ENCODE results near the gene SIAH3.
"Not testable (repeated sequence)": the region's sequence is repeated elsewhere in the genome, so short reads cannot be mapped to it uniquely, and the experiment has no call there.

Gene SIAH3

DNA sequence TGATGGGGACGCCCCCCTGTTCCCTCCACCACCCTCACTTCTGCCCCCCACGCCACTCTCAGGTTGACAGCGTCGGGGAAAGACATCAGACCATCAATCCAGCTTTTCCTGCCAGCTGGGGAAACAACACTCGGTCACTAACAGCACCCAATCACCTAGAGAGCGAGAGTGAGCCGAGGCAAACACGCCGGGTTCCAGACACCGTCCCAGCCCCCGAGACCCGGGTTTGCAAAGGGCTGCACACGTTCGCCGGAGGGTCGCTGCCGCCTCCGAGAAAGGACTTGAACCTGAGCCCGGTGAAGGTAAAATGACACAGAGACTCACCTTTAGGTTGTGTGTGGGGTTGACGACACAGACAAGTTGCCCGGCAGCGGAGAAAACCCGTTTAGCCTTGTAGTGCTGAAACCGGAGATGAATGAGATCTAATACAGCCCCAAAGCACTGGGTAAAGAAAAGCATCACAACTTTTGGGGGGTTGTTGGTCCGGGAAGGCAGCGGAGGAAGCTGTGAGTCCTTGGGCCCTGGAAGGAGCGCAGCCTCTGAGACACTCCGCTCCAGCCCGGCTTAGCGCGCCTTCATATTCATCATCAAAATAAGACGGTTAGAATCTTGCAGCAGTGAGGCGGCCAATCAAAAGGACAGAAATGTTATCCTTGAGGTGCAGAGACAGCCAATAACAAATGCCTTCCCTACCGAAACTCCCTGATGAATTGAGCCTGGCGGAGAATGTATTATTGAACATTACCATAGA is at the start of gene SIAH3:
Gene SIAH3 (minus strand): TSS at position 583 of the 751 bp plus-strand sequence. CDS start 124 bp downstream, at position 459.
- DNase-seq = no peak

DNA sequence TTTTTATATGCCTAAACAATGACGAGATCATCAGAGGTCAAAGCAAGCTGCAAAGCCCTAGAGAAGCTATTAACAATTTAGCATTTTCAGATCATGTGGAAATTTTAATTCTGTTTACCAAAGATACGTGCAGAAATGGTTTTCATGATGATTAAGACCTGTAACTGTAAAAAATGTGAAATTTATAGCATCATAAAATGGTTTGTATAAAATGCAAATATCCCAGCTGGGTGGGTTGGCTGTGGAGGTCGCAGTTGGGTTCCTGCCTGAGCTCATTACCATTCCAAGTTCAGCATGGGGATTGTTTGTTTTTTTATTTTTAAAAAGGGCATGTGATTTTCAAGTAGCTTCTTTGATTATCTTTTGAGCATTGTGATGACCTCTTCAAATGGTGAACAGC is 47.9 kb upstream of the SIAH3 start:
- peak; percentile 10 for DNase-seq

- DNase-seq = no peak
Observed at GRCh38 chr13:45897562-45897961, 46.0 kb upstream of the SIAH3 start.

DNA sequence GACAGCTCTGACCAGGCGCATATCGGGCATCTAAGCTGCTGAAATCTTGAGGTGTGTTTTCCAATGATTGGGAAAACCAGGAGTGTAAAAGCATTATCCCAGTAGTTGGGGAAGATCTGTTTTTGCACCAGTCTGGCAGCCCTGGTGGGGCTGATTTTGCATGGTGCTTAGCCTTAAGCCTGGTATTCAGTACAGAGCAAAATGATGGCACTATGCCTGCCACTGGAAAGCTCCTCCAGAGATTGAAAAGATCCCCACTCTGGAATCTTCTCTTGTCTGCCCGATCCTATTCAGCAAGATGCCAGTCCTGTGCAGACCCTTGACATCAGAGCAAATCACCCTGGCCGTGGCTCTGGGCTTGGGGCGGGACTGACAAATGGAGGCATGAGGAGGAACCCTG is 44.7 kb upstream of the SIAH3 start:
- DNase-seq = no peak

GRCh38 chr13:45895881-45896280 is 44.3 kb upstream of the SIAH3 start:
- no peak for DNase-seq

DNA sequence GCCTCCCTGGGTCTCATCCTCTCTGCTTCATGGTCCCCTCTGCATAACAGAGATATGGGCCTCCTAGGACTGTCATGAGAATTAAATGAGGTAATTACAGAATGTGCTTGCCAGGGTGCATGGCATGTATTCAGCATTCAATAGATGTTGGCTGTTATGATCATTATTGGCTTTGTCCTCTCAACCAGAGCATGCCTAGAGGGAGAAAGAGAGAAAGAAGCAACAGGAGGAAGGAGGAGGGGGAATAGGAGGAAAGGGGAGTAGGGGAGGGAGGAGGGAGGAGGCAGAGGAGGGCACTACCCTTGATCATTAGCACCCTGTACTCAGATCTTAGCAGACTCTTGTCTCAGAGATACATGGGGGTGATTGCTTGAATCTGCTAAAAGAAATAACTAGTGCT is 41.0 kb upstream of the SIAH3 start:
- no peak for DNase-seq

GRCh38 chr13:45889590-45890243 is 38.2 kb upstream of the SIAH3 start:
- no peak for DNase-seq

DNA sequence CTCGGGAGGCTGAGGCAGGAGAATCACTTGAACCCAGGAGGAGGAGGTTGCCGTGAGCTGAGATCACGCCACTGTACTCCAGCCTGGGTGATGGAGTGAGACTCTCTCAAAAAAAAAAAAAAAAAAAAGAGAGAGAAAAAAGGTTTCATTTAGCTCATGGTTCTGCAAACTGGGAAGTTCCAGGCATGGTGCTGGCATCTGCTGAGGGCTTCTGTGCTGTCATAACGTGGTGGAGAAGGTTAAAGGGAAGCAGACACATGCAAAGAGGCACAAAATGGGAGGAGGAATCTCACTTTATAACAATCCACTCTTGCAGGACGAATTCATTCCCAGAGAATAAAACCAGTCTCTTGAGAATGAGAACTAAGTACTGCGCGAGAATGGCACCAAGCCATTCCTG is 34.9 kb upstream of the SIAH3 start:
- DNase-seq = no peak

DNA sequence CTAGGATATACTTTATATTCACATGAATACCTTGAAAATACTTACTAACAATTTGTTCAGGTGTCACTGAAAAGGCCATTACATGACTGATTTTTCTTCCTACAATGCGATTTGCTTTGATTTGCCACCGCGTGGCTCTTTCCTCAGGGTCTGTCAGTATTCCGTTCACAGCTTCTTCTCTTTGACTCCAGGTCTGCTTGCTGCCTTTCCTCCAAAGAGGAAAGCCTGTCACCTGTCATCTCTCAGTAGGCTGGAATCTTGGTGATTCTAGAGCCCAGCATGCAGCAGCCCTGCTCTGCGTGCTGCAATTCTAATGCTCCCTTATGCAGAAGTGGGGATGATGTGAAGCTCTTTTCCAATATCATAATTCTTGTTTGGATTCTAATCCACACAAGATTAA is 33.6 kb upstream of the SIAH3 start:
- no peak for DNase-seq

DNA sequence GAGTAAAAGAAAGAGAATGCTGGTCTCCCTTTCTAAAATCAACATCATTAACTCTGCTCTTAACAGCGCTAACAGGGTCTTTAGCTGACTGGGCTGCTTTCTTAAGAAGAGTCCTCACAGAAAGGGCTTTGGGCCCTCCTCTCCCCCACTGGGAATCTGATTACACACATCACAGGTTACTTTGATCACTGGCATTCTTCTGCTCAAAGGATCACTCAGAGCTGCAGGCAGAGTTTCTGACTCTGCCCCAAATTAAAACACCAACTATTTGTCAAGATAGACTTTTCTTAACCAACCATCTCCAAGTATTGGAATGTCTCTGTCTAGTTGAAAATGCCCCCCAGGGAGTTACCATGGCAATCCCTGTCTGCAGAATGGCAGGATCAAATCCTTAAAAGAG is 31.1 kb upstream of the SIAH3 start:
- DNase-seq = no peak

GRCh38 chr13:45881353-45881752 is 29.8 kb upstream of the SIAH3 start:
- no peak for DNase-seq

- DNase-seq = no peak
Observed at GRCh38 chr13:45880242-45880641, 28.7 kb upstream of the SIAH3 start.

GRCh38 chr13:45879666-45880065 is 28.1 kb upstream of the SIAH3 start:
- DNase-seq = no peak

GRCh38 chr13:45878966-45879365 is 27.4 kb upstream of the SIAH3 start:
- no peak for DNase-seq

GRCh38 chr13:45876781-45877180 is 25.2 kb upstream of the SIAH3 start:
- no peak for DNase-seq

- no peak for DNase-seq
Observed at GRCh38 chr13:45875951-45876350, 24.4 kb upstream of the SIAH3 start.

DNA sequence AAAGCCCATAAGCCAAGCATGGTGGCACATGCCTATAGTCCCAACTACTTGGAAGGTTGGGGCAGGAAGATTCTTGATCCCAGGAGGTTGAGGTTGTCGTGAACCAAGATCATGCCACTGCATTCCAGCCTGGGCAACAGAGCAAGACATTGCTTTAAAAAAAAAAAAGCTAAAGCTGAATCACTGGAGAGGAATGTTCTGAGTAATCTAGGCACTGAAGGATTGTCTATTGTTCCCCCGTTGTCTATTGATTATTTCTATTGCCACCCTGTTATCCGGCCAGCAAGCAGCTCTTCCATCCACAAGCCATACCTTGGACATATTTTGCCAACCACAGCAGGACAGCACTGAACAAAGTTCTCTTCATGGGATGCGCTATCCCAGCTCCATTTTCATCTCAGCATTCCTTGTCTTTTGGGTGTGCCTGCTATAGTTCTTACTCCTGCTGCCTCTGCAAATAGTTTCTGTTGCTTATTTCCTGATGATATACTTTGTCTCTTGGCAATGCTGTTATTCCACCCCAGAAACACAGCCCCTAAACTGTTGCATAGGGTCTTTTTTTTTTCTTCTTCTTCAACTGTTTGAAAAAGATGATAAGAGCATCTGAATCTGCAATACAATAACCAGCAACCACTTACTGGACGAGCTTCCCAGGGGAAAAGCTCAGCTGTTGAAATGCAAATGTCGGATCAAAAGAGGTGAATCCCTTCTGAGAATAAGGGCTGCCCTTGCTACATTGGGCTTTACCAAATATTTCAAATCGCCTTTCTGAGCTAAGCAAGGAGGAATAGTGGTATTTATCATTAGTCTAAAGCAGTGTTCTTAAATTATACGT is 22.2 kb upstream of the SIAH3 start:
- no peak for DNase-seq

- DNase-seq = no peak
Observed at GRCh38 chr13:45872566-45872965, 21.0 kb upstream of the SIAH3 start.

DNA sequence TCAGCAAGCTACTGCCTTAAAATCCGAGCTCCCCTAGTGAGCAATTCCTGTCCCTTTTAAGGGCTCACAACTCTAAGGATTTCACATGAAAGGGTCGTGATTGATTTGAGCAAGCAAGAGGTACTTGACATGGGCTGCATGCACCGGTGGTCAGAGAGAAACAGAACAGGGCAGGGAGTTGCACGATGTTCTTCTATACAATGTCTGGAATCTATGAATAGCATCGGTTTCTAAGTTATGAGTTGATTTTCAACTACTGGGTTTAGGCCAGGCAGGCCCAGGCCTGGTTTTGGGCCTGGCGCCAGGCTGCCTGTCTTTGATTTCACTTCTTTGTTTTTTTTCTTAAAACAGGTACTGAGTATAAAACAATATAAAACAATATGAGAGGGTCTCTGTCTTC is 19.6 kb upstream of the SIAH3 start:
- DNase-seq = not testable (repeated sequence)

GRCh38 chr13:45870232-45870631 is 18.7 kb upstream of the SIAH3 start:
- DNase-seq = no peak

DNA sequence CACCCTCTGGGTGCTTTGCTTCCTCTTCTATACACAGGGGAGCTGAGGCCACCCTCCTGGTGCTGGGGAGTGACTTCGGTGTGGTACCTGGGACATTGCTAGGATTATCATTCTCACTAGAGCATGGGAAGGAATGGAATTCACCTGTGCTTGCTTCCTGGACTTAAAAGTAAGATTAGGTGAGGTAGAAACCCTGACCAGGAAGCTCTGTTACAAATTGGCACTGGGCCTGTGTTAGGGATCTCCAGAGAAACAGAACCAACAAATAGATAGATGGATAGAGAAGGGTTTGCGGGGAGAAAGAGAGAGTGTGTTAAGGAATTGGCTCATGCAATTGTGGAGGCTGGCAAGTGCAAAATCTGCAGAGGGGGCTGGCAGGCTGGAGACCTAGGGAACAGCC is 13.9 kb upstream of the SIAH3 start:
- DNase-seq = no peak

GRCh38 chr13:45863709-45864590 is 12.4 kb upstream of the SIAH3 start:
- DNase-seq = peak; percentile 12

GRCh38 chr13:45861322-45861721 is 9.8 kb upstream of the SIAH3 start:
- DNase-seq = no peak
